ENCODE data around the gene PPP2R2B. TPM values are rescaled to one million over a fixed set of nuclear protein-coding genes. Genes with fewer than 3 reads are reported as not detected.

The PPP2R2B gene
- polyA plus RNA-seq, 1 donor (not counting 4 experiments of a cell fraction or from before 2014, with no cell fraction given) = 0.33 TPM

GRCh38 chr5:146744068-146744745 is 134.3 kb downstream of the PPP2R2B start:
- no peak for DNase-seq (ENCODE audit: low read depth, low spot score)
- Histone ChIP-seq H3K9me3 (ENCODE audit: control insufficient read depth, low read depth, low read length) (no peaks in the 10 kb centered on the region), H3K9me1 (ENCODE audit: control insufficient read depth, extremely low read depth, insufficient read depth, low read length) (no peaks in the 10 kb centered on the region), H4K20me1 (ENCODE audit: control insufficient read depth, extremely low read depth, insufficient read depth, low read length) (no peaks in the 10 kb centered on the region), H3K79me2 (ENCODE audit: control insufficient read depth, insufficient read depth, low read length) (no peaks in the 10 kb centered on the region), H3K27me3 (ENCODE audit: control insufficient read depth, extremely low read depth, insufficient read depth, low read length) (no peaks in the 10 kb centered on the region), H3K36me3 (ENCODE audit: control insufficient read depth in 2 of 2, extremely low read depth in 1 of 2, insufficient read depth in 2 of 2, low read length in 2 of 2) (no peaks in the 10 kb centered on the region), H3K4me3 (ENCODE audit: control insufficient read depth in 2 of 3, extremely low read depth in 1 of 3, insufficient read depth in 2 of 3, low read depth in 1 of 3, low read length in 3 of 3) (no peak overlapping the region), H3K4me1 (ENCODE audit: control insufficient read depth, extremely low read depth, insufficient read depth, low read length) (no peaks in the 10 kb centered on the region), H3K27ac (ENCODE audit: control insufficient read depth, insufficient read depth, low read length) (no peak overlapping the region), H3K4me2 (ENCODE audit: control insufficient read depth, extremely low read depth, insufficient read depth, low read depth, low read length) (no peak overlapping the region), H2AFZ (ENCODE audit: control insufficient read depth, low read length) (no peak overlapping the region), H3K9ac (ENCODE audit: control insufficient read depth, extremely low read depth, insufficient read depth, low read length) (no peak overlapping the region)
- dilution Hi-C loops (cut with MboI; ENCODE audit: extremely low pct_ligation_motif_present, low sequenced_read_pairs) = no loop called here
- TF ChIP-seq CTCF (optimal IDR thresholded peaks at IDR 0.05 in 1 of 3, IDR thresholded peaks at IDR 0.05 in 1 of 3, conservative IDR thresholded peaks at IDR 0.05 in 1 of 3; ENCODE audit: extremely low read depth in 1 of 3, insufficient read depth in 2 of 3, low read length in 3 of 3) = no peak
- no peak for FAIRE-seq

GRCh38 chr5:146734936-146735577 is 143.5 kb downstream of the PPP2R2B start:
- FAIRE-seq (no peak), DNase-seq (ENCODE audit: low read depth, low spot score) (no peak)
- H3K9me3 ChIP-seq (ENCODE audit: control insufficient read depth, low read depth, low read length) = no peaks in the 10 kb centered on the region
- H3K4me3 ChIP-seq (ENCODE audit: control insufficient read depth in 2 of 3, extremely low read depth in 1 of 3, insufficient read depth in 2 of 3, low read depth in 1 of 3, low read length in 3 of 3) = no peak overlapping the region
- TF ChIP-seq EZH2 (IDR thresholded peaks at IDR 0.05; ENCODE audit: low read length) = no peak
- TF ChIP-seq CTCF (optimal IDR thresholded peaks at IDR 0.05 in 1 of 3, IDR thresholded peaks at IDR 0.05 in 1 of 3, conservative IDR thresholded peaks at IDR 0.05 in 1 of 3; ENCODE audit: extremely low read depth in 1 of 3, insufficient read depth in 2 of 3, low read length in 3 of 3) = no peak
- no peaks in the 10 kb centered on the region for H3K36me3 ChIP-seq (ENCODE audit: control insufficient read depth in 2 of 2, extremely low read depth in 1 of 2, insufficient read depth in 2 of 2, low read length in 2 of 2)
- H3K4me1 ChIP-seq (ENCODE audit: control insufficient read depth, extremely low read depth, insufficient read depth, low read length) = peaks cover 11% of the 10 kb centered on the region
- H3K4me2 ChIP-seq (ENCODE audit: control insufficient read depth, extremely low read depth, insufficient read depth, low read depth, low read length) = no peak overlapping the region
- dilution Hi-C loops (cut with MboI; ENCODE audit: extremely low pct_ligation_motif_present, low sequenced_read_pairs) = no loop called here
- no peaks in the 10 kb centered on the region for H3K9me1 ChIP-seq (ENCODE audit: control insufficient read depth, extremely low read depth, insufficient read depth, low read length)
- no peaks in the 10 kb centered on the region for H3K79me2 ChIP-seq (ENCODE audit: control insufficient read depth, insufficient read depth, low read length)
- no peak overlapping the region for H3K27ac ChIP-seq (ENCODE audit: control insufficient read depth, insufficient read depth, low read length)
- H3K9ac ChIP-seq (ENCODE audit: control insufficient read depth, extremely low read depth, insufficient read depth, low read length) = no peak overlapping the region
- H3K27me3 ChIP-seq (ENCODE audit: control insufficient read depth, extremely low read depth, insufficient read depth, low read length) = no peaks in the 10 kb centered on the region
- H4K20me1 ChIP-seq (ENCODE audit: control insufficient read depth, extremely low read depth, insufficient read depth, low read length) = no peaks in the 10 kb centered on the region
- no peak overlapping the region for H2AFZ ChIP-seq (ENCODE audit: control insufficient read depth, low read length)
